PC-9 (cell line): Measurements from ENCODE around the gene CEACAM1. TPM values are rescaled to one million over a fixed set of nuclear protein-coding genes. Genes with fewer than 3 reads are reported as not detected.
"Not testable (repeated sequence)": the region's sequence is repeated elsewhere in the genome, so short reads cannot be mapped to it uniquely, and the experiment has no call there.

ENCODE experiments used
- BruUV-seq: library from RNA; stranded (reverse); fragments of 400-500 nt; replicated peaks from 2 replicates; lab custom pipeline; 2021; lab: Mats Ljungman, UMichigan
- CTCF ChIA-PET: fragments of 300-600 bp; sonication (Branson Sonifier 250); formaldehyde crosslinking; loops from one replicate; lab custom pipeline; 2022; ENCODE audit warnings: antibody characterized with exemption; lab: Charles Lee
- POLR2A ChIA-PET: fragments of 300-600 bp; sonication (Branson Sonifier 250); formaldehyde crosslinking; loops from one replicate; lab custom pipeline; 2022; ENCODE audit warnings: antibody characterized with exemption; ENCODE audit not compliant: unreplicated experiment; lab: Charles Lee
- DNase-seq, 2 experiments: peaks; one replicate each; pipeline versions ENCODE4 v3.0.0 to v3.0.0-alpha.2; 2015 to 2022; ENCODE audit warnings: mixed read lengths in 1 of 2
- H2AFZ ChIP-seq: fragments of 200-600 bp; sonication (generic); 2 replicates; pipeline ENCODE4 v1.8.1; 2017; ENCODE audit warnings: antibody characterized with exemption
- H3F3A ChIP-seq: fragments of 200-600 bp; sonication (generic); 2 replicates; pipeline ENCODE4 v1.8.1; 2017; ENCODE audit warnings: antibody characterized with exemption, mild to moderate bottlenecking, low read depth; ENCODE audit not compliant: insufficient read depth
- H3K27ac ChIP-seq: fragments of 200-600 bp; sonication (generic); 2 replicates; pipeline ENCODE4 v1.6.1; 2016; ENCODE audit warnings: mixed run types
- H3K27me3 ChIP-seq: fragments of 200-600 bp; sonication (generic); 2 replicates; pipeline ENCODE4 v1.6.1; 2016; ENCODE audit warnings: low read depth, mixed run types; ENCODE audit not compliant: insufficient read depth
- H3K36me3 ChIP-seq: fragments of 200-600 bp; sonication (generic); 2 replicates; pipeline ENCODE4 v1.6.1; 2016; ENCODE audit warnings: low read depth, mixed run types
- H3K4me1 ChIP-seq: fragments of 200-600 bp; sonication (generic); replicated peaks from 2 replicates; pipeline ENCODE4 v1.6.1; 2016; ENCODE audit warnings: mixed run types; ENCODE audit not compliant: insufficient read depth
- H3K4me2 ChIP-seq: fragments of 200-600 bp; sonication (generic); 2 replicates; pipeline ENCODE4 v1.6.1; 2017; ENCODE audit warnings: mixed run types
- H3K4me3 ChIP-seq: fragments of 200-600 bp; sonication (generic); 2 replicates; pipeline ENCODE4 v1.6.1; 2016; ENCODE audit warnings: mixed run types
- H3K79me2 ChIP-seq: fragments of 200-600 bp; sonication (generic); 2 replicates; pipeline ENCODE4 v1.6.1; 2017; ENCODE audit warnings: low read depth, mixed run types
- H3K9me2 ChIP-seq: fragments of 200-600 bp; sonication (generic); 2 replicates; pipeline ENCODE4 v1.8.1; 2017; ENCODE audit warnings: mild to moderate bottlenecking; ENCODE audit not compliant: insufficient read depth
- H3K9me3 ChIP-seq: fragments of 200-600 bp; sonication (generic); 2 replicates; pipeline ENCODE4 v1.8.1; 2016; ENCODE audit warnings: low read depth; ENCODE audit not compliant: insufficient read depth
- H4K20me1 ChIP-seq: fragments of 200-600 bp; sonication (generic); 2 replicates; pipeline ENCODE4 v1.8.1; 2017; ENCODE audit not compliant: insufficient read depth
- EZH2 ChIP-seq: fragments of 200-600 bp; sonication (generic); IDR thresholded peaks from 2 replicates; pipeline ENCODE4 v1.8.0; 2017; ENCODE audit warnings: antibody characterized with exemption, low read depth
- intact Hi-C: fragments of 100-400 bp; cut with micrococcal nuclease; formaldehyde crosslinking; loops from one replicate; pipeline ENCODE4 v1.10.0; 2022; ENCODE audit not compliant: unreplicated experiment
- total RNA-seq: library from RNA; stranded (reverse); gene quantifications from 2 replicates; pipeline ENCODE4 v1.2.3, GENCODE V29; 2021
- TF ChIP-seq, protein P1 (sequence below): fragments of 200-600 bp; sonication (generic); conservative IDR thresholded peaks from 2 replicates; pipeline ENCODE4 v1.6.1; 2017; ENCODE audit warnings: mixed run types, antibody characterized with exemption, mild to moderate bottlenecking, moderate library complexity

The CEACAM1 gene
- total RNA-seq, 1 experiment from 2014 or later, result 1.6 TPM

DNA sequence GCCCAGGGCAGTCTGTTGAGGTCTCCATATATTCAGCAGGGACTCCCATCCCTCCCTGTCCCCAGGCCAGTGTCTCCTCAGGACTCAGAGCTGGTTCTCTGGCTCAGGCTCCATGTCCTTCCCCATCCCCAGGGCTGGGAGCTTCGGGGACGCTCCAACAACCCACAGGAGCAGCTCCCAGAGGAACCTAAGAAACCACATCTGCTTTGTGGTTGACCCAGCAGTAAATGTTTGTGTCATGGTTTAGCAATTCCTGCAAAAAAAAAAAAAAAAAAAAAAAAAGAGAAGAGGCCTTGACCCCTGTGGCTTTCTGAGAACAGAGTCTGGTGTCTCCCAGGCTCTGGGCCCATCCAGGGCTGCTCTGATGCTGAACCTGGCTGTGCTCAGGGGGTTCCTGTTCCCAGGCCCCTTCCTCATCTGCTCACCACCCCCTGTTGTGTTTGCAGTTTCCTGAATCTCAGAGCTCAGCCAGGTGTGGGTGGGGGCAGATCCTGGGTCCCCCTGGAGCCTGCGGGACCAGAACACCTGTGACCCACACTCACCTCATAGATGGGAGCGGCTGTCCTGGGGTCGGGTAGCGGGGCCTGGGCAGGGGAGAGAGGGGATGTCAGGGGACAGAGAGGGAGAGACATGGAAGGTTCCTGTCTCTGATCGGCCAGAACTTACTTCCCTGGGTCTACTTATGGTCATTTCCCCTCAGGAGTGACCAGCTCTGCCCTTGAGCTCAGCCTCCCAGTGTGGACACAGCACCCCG lies 25.2 kb upstream of the CEACAM1 start:
- Histone ChIP-seq H3K27ac (no peak overlapping the region), H3K27me3 (no peaks in the 10 kb centered on the region), H3K9me3 (no peaks in the 10 kb centered on the region), H3K4me3 (no peak overlapping the region), H3K4me2 (no peak overlapping the region), H3F3A (no peaks in the 10 kb centered on the region), H3K9me2 (no peaks in the 10 kb centered on the region), H3K79me2 (no peaks in the 10 kb centered on the region), H4K20me1 (no peaks in the 10 kb centered on the region), H3K36me3 (no peaks in the 10 kb centered on the region), H3K4me1 (no peaks in the 10 kb centered on the region), H2AFZ (no peak overlapping the region)
- CTCF ChIA-PET, result interaction anchor here (0.6 kb wide), 1 partner anchor 213 kb away, joined by 3 read pairs; no protein-coding TSS in a partner anchor
- intact Hi-C loops, result no loop called here
- POLR2A ChIA-PET, result no interaction called here
- TF ChIP-seq, protein P1, sequence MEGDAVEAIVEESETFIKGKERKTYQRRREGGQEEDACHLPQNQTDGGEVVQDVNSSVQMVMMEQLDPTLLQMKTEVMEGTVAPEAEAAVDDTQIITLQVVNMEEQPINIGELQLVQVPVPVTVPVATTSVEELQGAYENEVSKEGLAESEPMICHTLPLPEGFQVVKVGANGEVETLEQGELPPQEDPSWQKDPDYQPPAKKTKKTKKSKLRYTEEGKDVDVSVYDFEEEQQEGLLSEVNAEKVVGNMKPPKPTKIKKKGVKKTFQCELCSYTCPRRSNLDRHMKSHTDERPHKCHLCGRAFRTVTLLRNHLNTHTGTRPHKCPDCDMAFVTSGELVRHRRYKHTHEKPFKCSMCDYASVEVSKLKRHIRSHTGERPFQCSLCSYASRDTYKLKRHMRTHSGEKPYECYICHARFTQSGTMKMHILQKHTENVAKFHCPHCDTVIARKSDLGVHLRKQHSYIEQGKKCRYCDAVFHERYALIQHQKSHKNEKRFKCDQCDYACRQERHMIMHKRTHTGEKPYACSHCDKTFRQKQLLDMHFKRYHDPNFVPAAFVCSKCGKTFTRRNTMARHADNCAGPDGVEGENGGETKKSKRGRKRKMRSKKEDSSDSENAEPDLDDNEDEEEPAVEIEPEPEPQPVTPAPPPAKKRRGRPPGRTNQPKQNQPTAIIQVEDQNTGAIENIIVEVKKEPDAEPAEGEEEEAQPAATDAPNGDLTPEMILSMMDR, result no peak
- peak in 1 of 2 experiments; percentile 50 for DNase-seq
- no TSS peak for BruUV-seq

DNA sequence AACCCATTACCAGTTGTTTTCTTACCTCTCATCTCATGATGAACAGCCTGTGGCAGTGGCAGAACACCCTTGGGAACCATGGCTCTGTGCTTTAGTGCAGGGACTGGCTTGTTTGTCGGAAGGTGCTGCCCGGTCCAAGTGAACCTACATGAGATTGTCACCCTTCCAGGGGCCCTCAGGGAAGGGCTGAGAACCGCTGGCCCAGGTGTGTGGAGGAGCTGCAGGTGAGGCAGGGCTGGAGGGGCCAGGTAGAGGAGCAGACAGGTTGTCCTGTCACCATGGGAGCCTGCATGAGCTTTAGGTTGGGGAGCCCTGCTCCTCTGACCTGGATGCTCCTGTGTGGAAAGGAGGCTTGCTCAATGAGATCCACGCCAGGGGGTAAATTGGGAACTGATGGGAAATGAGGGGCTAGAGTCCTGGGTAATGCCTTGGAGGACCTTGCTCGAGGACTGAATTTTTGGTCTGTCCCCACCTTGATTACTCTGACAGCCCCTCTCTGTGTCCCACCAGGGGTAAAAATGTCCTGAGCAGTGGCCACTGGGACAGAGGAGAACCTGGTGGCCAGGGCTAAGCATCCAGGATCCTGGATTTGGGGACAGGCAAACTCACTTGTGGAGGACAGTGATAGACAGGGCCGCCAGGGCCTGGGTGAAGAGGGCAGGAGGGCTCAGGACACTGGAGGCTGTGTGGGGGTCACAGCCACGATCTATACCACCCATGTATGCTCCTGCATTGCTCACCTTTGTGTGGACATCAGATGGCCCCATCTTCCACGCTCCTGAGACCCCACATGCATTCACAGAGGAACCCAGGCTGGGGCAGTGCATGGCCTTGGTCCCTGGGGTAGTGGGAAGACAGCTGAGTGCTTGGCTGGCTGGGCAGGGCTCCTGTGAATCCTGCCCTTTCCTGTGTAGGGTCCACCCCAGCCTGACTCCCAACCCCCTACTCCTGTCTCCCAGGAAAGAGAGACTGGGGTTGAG lies 24.1 kb upstream of the CEACAM1 start:
- POLR2A ChIA-PET, result no interaction called here
- intact Hi-C loops, result no loop called here

DNA sequence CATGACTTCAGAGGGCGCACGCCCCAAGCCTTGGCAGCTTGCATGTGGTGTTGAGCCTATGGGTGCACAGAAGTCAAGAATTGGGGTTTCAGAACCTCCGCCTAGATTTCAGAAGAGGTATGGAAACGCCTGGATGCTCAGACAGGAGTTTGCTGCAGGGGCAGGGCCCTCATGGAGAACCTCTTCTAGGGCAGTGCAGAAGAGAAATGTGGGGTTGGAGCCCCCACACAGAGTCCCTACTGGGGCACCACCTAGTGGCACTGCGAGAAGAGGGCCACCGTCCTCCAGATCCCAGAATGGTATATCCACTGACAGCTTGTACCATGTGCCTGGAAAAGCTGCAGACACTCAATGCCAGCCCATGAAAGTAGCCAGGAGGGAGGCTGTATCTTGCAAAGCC lies 22.2 kb upstream of the CEACAM1 start:
- H3F3A ChIP-seq, H3K27ac ChIP-seq, BruUV-seq, POLR2A ChIA-PET, H2AFZ ChIP-seq, H3K4me3 ChIP-seq, intact Hi-C loops, H3K79me2 ChIP-seq, H3K4me1 ChIP-seq, H3K9me3 ChIP-seq, H3K4me2 ChIP-seq, CTCF ChIA-PET, DNase-seq, H3K36me3 ChIP-seq, H3K27me3 ChIP-seq, H3K9me2 ChIP-seq, H4K20me1 ChIP-seq: not testable (repeated sequence)

More for the DNA sequence above, 24.1 kb upstream of the CEACAM1 start:
- Histone ChIP-seq H3K36me3 (no peaks in the 10 kb centered on the region), H3K4me1 (no peaks in the 10 kb centered on the region), H3K4me2 (no peak overlapping the region), H4K20me1 (no peaks in the 10 kb centered on the region), H3K9me2 (no peaks in the 10 kb centered on the region), H3K4me3 (no peak overlapping the region), H3K79me2 (no peaks in the 10 kb centered on the region), H3K9me3 (no peaks in the 10 kb centered on the region), H3F3A (no peaks in the 10 kb centered on the region), H3K27ac (no peak overlapping the region), H2AFZ (no peak overlapping the region), H3K27me3 (no peaks in the 10 kb centered on the region)
- CTCF ChIA-PET, result interaction anchor here (0.6 kb wide), 1 partner anchor 214 kb away, joined by 3 read pairs; no protein-coding TSS in a partner anchor
- BruUV-seq, result no TSS peak
- DNase-seq, result no peak
- no peak for TF ChIP-seq EZH2
- TF ChIP-seq, protein P1, result no peak

DNA sequence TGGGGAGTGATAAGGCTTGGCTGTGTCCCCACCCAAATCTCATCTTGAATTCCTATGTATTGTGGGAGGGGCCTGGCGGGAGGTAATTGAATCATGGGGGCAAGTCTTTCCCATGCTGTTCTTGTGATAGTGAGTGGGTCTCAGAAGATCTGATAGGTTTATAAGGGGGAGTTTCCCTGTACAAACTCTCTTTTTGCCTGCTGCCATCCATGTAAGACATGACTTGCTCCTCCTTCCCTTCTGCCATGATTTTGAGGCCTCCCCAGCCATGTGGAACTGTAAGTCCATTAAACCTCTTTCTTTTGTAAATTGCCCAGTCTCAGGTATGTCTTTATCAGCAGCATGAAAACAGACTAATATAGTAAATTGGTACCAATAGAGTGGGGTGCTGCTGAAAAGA lies 20.8 kb upstream of the CEACAM1 start:
- H3K4me1 ChIP-seq, H3K27ac ChIP-seq, POLR2A ChIA-PET, BruUV-seq, H3K9me3 ChIP-seq, DNase-seq, H3K4me3 ChIP-seq, intact Hi-C loops, H4K20me1 ChIP-seq, H3K79me2 ChIP-seq, CTCF ChIA-PET, H3K4me2 ChIP-seq, H3K9me2 ChIP-seq, H3K36me3 ChIP-seq, H3F3A ChIP-seq, H2AFZ ChIP-seq, H3K27me3 ChIP-seq: not testable (repeated sequence)
